Subcutaneous abdominal adipose tissue (tissue), 5 donors: ENCODE data around the gene KRCC1.

Source experiments
- H3K27ac ChIP-seq: one replicate; pipeline ENCODE4 v1.7.0; 2013; ENCODE audit warnings: low read depth, mild to moderate bottlenecking, inconsistent platforms, low read length, moderate library complexity
- H3K27me3 ChIP-seq, 5 donors: one replicate each; pipeline ENCODE4 v1.7.0; 2013; ENCODE audit warnings: low read length in 5 of 5, inconsistent platforms in 1 of 5; ENCODE audit not compliant: control insufficient read depth in 5 of 5, insufficient read depth in 4 of 5
- H3K36me3 ChIP-seq, 5 donors: one replicate each; pipeline ENCODE4 v1.7.0; 2013; ENCODE audit warnings: low read length in 5 of 5; ENCODE audit not compliant: control insufficient read depth in 5 of 5, insufficient read depth in 5 of 5
- H3K4me1 ChIP-seq, 5 donors: one replicate each; pipeline ENCODE4 v1.7.0; 2013; ENCODE audit warnings: low read length in 5 of 5, mild to moderate bottlenecking in 3 of 5, moderate library complexity in 1 of 5; ENCODE audit not compliant: control insufficient read depth in 5 of 5, insufficient read depth in 5 of 5
- H3K4me3 ChIP-seq, 5 donors: one replicate each; pipeline ENCODE4 v1.7.0; 2013; ENCODE audit warnings: low read length in 5 of 5, low read depth in 1 of 5
- H3K9ac ChIP-seq, 5 donors: one replicate each; pipeline ENCODE4 v1.7.0; 2013; ENCODE audit warnings: low read length in 5 of 5, mild to moderate bottlenecking in 4 of 5, moderate library complexity in 3 of 5
- H3K9me3 ChIP-seq, 5 donors: one replicate each; pipeline ENCODE4 v1.7.0; 2013; ENCODE audit warnings: low read length in 5 of 5; ENCODE audit not compliant: control insufficient read depth in 5 of 5
- donor health status: healthy.
- donor health status: healthy.
- donor health status: healthy.
- donor health status: healthy.
- donor health status: healthy.

KRCC1 gene

DNA sequence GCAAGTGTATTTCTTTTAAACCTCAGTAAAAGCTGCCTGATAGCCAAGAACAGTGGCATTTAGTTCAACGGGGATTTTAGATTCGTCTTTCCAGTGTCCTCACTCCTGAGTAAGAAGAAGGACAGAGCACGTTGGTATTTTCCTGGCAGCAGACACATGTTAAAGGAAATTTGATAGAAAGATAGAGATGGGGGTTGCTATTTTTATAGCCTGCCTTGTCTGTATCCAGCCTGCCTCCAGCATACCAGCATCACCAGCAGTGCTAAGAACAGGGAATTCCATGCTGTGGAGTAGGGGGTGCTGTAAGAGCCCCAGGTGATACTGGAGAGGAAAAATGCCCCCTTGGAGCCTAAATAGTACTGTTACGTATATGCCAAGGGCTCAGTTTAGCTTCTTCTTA, 11.0 kb upstream of the KRCC1 start:
- H3K27me3 ChIP-seq: peaks cover 0 to 10% (median 4%) of the 10 kb centered on the region in 5 donors
- no peaks in the 10 kb centered on the region for H3K9me3 ChIP-seq
- H3K27ac ChIP-seq: no peak overlapping the region
- H3K9ac ChIP-seq: no peak overlapping the region
- no peak overlapping the region for H3K4me3 ChIP-seq
- peaks cover 0 to 5% (median 0%) of the 10 kb centered on the region in 5 donors for H3K4me1 ChIP-seq
- no peaks in the 10 kb centered on the region for H3K36me3 ChIP-seq

DNA sequence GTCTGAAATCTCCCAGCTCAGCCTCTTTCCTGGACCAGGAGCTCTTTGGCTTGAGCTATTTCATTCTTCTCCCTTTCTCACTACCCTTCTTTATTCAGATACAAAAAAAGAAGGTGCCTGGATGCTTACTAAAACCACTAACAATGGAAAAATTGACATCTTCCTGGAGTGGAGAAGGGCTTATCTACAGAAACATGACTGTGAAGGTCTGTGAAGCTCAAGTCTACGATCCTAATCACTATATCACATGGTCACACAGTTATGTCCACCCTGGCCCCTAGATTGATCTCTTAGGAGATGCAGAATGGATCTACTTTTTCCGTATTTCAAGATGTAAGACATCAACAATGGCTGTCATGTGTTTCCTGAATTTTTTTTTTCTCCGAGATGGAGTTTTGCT, 5.7 kb upstream of the KRCC1 start:
- Histone ChIP-seq H3K4me3 (no peak overlapping the region), H3K27ac (no peak overlapping the region), H3K4me1 (peaks cover 0 to under 1% (median 0%) of the 10 kb centered on the region in 5 donors), H3K27me3 (no peaks in the 10 kb centered on the region), H3K36me3 (no peaks in the 10 kb centered on the region), H3K9me3 (no peaks in the 10 kb centered on the region), H3K9ac (no peak overlapping the region)

- H3K9ac ChIP-seq: no peak overlapping the region
- H3K4me1 ChIP-seq: peaks cover 0 to 4% (median 4%) of the 10 kb centered on the region in 5 donors
- H3K36me3 ChIP-seq: no peaks in the 10 kb centered on the region
- no peak overlapping the region for H3K27ac ChIP-seq
- no peaks in the 10 kb centered on the region for H3K27me3 ChIP-seq
- no peak overlapping the region for H3K4me3 ChIP-seq
- no peaks in the 10 kb centered on the region for H3K9me3 ChIP-seq
Measured at GRCh38 chr2:88060907-88061275, 5.3 kb upstream of the KRCC1 start.

- Histone ChIP-seq H3K9me3 (no peaks in the 10 kb centered on the region), H3K36me3 (no peaks in the 10 kb centered on the region), H3K9ac (no peak overlapping the region), H3K27ac (no peak overlapping the region), H3K4me3 (no peak overlapping the region), H3K4me1 (peaks cover 0 to 5% (median 4%) of the 10 kb centered on the region in 5 donors), H3K27me3 (no peaks in the 10 kb centered on the region)
Measured at GRCh38 chr2:88059979-88060906, 4.7 kb upstream of the KRCC1 start.

- H3K27me3 ChIP-seq: no peaks in the 10 kb centered on the region
- no peak overlapping the region for H3K9ac ChIP-seq
- no peak overlapping the region for H3K4me3 ChIP-seq
- H3K27ac ChIP-seq: no peak overlapping the region
- H3K9me3 ChIP-seq: no peaks in the 10 kb centered on the region
- H3K4me1 ChIP-seq: peaks cover 5 to 24% (median 23%) of the 10 kb centered on the region in 5 donors
- no peaks in the 10 kb centered on the region for H3K36me3 ChIP-seq
Measured at GRCh38 chr2:88058191-88058590, 2.6 kb upstream of the KRCC1 start.

- Histone ChIP-seq H3K27ac (no peak overlapping the region), H3K4me1 (peaks cover 5 to 32% (median 30%) of the 10 kb centered on the region in 5 donors), H3K9me3 (no peaks in the 10 kb centered on the region), H3K4me3 (no peak overlapping the region), H3K36me3 (no peaks in the 10 kb centered on the region), H3K9ac (no peak overlapping the region), H3K27me3 (no peaks in the 10 kb centered on the region)
Measured at GRCh38 chr2:88057437-88057844, 1.9 kb upstream of the KRCC1 start.

GRCh38 chr2:88054782-88055370, 707 bp downstream of the KRCC1 start:
- H3K36me3 ChIP-seq: no peaks in the 10 kb centered on the region
- peak overlapping the region; percentile 83 to 97 (median 93) for H3K4me3 ChIP-seq
- peaks cover 5 to 44% (median 39%) of the 10 kb centered on the region in 5 donors for H3K4me1 ChIP-seq
- H3K9ac ChIP-seq: peak overlapping the region; percentile 91 to 99 (median 96)
- H3K27me3 ChIP-seq: no peaks in the 10 kb centered on the region
- H3K9me3 ChIP-seq: no peaks in the 10 kb centered on the region
- H3K27ac ChIP-seq: peak overlapping the region; percentile 96

GRCh38 chr2:88053934-88054781, 1.4 kb downstream of the KRCC1 start:
- peak overlapping the region; percentile 96 for H3K27ac ChIP-seq

GRCh38 chr2:88053296-88053695, 2.3 kb downstream of the KRCC1 start:
- H3K4me1 ChIP-seq: peaks cover 5 to 52% (median 40%) of the 10 kb centered on the region in 5 donors
- peak overlapping the region; percentile 96 for H3K27ac ChIP-seq
- no peaks in the 10 kb centered on the region for H3K27me3 ChIP-seq
- H3K9ac ChIP-seq: peak overlapping the region in 2 of 5 donors; percentile 19 to 21
- H3K36me3 ChIP-seq: peaks cover 0 to 4% (median 0%) of the 10 kb centered on the region in 5 donors
- peak overlapping the region in 2 of 5 donors; percentile 17 to 97 for H3K4me3 ChIP-seq
- no peaks in the 10 kb centered on the region for H3K9me3 ChIP-seq

More at GRCh38 chr2:88053934-88054781, 1.4 kb downstream of the KRCC1 start:
- Histone ChIP-seq H3K4me1 (peaks cover 5 to 44% (median 40%) of the 10 kb centered on the region in 5 donors), H3K4me3 (peak overlapping the region; percentile 83 to 97 (median 93)), H3K9me3 (no peaks in the 10 kb centered on the region), H3K27me3 (no peaks in the 10 kb centered on the region), H3K9ac (peak overlapping the region; percentile 91 to 99 (median 96)), H3K36me3 (peaks cover 0 to under 1% (median 0%) of the 10 kb centered on the region in 5 donors)
